Measurements from ENCODE around the gene KMT5C.

KMT5C gene

GRCh38 chr19:55339105-55339888 is at the start of gene KMT5C:
TSS of gene KMT5C (plus strand) at chr19:55339876. CDS start at chr19:55341937, 2,061 bp downstream.
- Mint-ChIP-seq H3K36me3 (ENCODE audit: insufficient read depth) (peaks cover 33% of the 10 kb centered on the region), H3K4me3 (peak within 1 kb of the TSS; percentile 78), H3K27ac (ENCODE audit: low read depth) (peak within 1 kb of the TSS; percentile 99), H3K9me3 (no peaks in the 10 kb centered on the region), H3K4me1 (peaks cover 33% of the 10 kb centered on the region), H3K27me3 (peaks cover 31% of the 10 kb centered on the region)
- DNase-seq (ENCODE audit: low spot score in 2 of 2) (peak; percentile 99 to 100), ATAC-seq (replicated peaks; ENCODE audit: extremely low read depth, poor library complexity, severe bottlenecking) (peak; percentile 77)

- peaks cover 9% of the 10 kb centered on the region for H3K4me1 Mint-ChIP-seq
- H3K36me3 Mint-ChIP-seq (ENCODE audit: insufficient read depth): peaks cover 2% of the 10 kb centered on the region
- no peaks in the 10 kb centered on the region for H3K9me3 Mint-ChIP-seq
- DNase-seq (ENCODE audit: low spot score in 2 of 2) (no peak), ATAC-seq (replicated peaks; ENCODE audit: extremely low read depth, poor library complexity, severe bottlenecking) (no peak)
- no peak overlapping the region for H3K27ac Mint-ChIP-seq (ENCODE audit: low read depth)
- no peak overlapping the region for H3K4me3 Mint-ChIP-seq
- H3K27me3 Mint-ChIP-seq: no peaks in the 10 kb centered on the region
Observed at GRCh38 chr19:55297267-55297666, 42.4 kb upstream of the KMT5C start.

- no peak for DNase-seq (ENCODE audit: low spot score in 2 of 2)
- Mint-ChIP-seq H3K36me3 (ENCODE audit: insufficient read depth) (peaks cover 2% of the 10 kb centered on the region), H3K4me1 (peaks cover 9% of the 10 kb centered on the region), H3K9me3 (no peaks in the 10 kb centered on the region), H3K4me3 (no peak overlapping the region), H3K27ac (ENCODE audit: low read depth) (no peak overlapping the region), H3K27me3 (no peaks in the 10 kb centered on the region)
- ATAC-seq (replicated peaks; ENCODE audit: extremely low read depth, poor library complexity, severe bottlenecking): no peak
Observed at GRCh38 chr19:55299991-55300390, 39.7 kb upstream of the KMT5C start.

- H3K4me3 Mint-ChIP-seq: peak overlapping the region; percentile 78
- peaks cover 9% of the 10 kb centered on the region for H3K4me1 Mint-ChIP-seq
- no peak overlapping the region for H3K27ac Mint-ChIP-seq (ENCODE audit: low read depth)
- H3K36me3 Mint-ChIP-seq (ENCODE audit: insufficient read depth): peaks cover 2% of the 10 kb centered on the region
- DNase-seq (ENCODE audit: low spot score in 2 of 2): no peak
- no peak for ATAC-seq (replicated peaks; ENCODE audit: extremely low read depth, poor library complexity, severe bottlenecking)
- H3K27me3 Mint-ChIP-seq: no peaks in the 10 kb centered on the region
- no peaks in the 10 kb centered on the region for H3K9me3 Mint-ChIP-seq
Observed at GRCh38 chr19:55300886-55301458, 38.7 kb upstream of the KMT5C start.

GRCh38 chr19:55301459-55302317 is 38.0 kb upstream of the KMT5C start:
- H3K9me3 Mint-ChIP-seq: no peaks in the 10 kb centered on the region
- H3K27ac Mint-ChIP-seq (ENCODE audit: low read depth): peak overlapping the region; percentile 87
- DNase-seq (ENCODE audit: low spot score in 2 of 2) (peak; percentile 87 to 98), ATAC-seq (replicated peaks; ENCODE audit: extremely low read depth, poor library complexity, severe bottlenecking) (peak; percentile 81)
- H3K27me3 Mint-ChIP-seq: no peaks in the 10 kb centered on the region
- peaks cover 9% of the 10 kb centered on the region for H3K4me1 Mint-ChIP-seq
- H3K36me3 Mint-ChIP-seq (ENCODE audit: insufficient read depth): peaks cover 2% of the 10 kb centered on the region
- H3K4me3 Mint-ChIP-seq: peak overlapping the region; percentile 78

GRCh38 chr19:55302318-55302703 is 37.4 kb upstream of the KMT5C start:
- ATAC-seq (replicated peaks; ENCODE audit: extremely low read depth, poor library complexity, severe bottlenecking) (no peak), DNase-seq (ENCODE audit: low spot score in 2 of 2) (no peak)
- Mint-ChIP-seq H3K9me3 (no peaks in the 10 kb centered on the region), H3K36me3 (ENCODE audit: insufficient read depth) (peaks cover 2% of the 10 kb centered on the region), H3K4me3 (peak overlapping the region; percentile 78), H3K27ac (ENCODE audit: low read depth) (peak overlapping the region; percentile 87), H3K4me1 (peaks cover 9% of the 10 kb centered on the region), H3K27me3 (no peaks in the 10 kb centered on the region)

- H3K4me3 Mint-ChIP-seq: no peak overlapping the region
- ATAC-seq (replicated peaks; ENCODE audit: extremely low read depth, poor library complexity, severe bottlenecking) (no peak), DNase-seq (ENCODE audit: low spot score in 2 of 2) (no peak)
- peaks cover 2% of the 10 kb centered on the region for H3K36me3 Mint-ChIP-seq (ENCODE audit: insufficient read depth)
- no peak overlapping the region for H3K27ac Mint-ChIP-seq (ENCODE audit: low read depth)
- peaks cover 9% of the 10 kb centered on the region for H3K4me1 Mint-ChIP-seq
- H3K27me3 Mint-ChIP-seq: no peaks in the 10 kb centered on the region
- H3K9me3 Mint-ChIP-seq: no peaks in the 10 kb centered on the region
Observed at GRCh38 chr19:55303477-55303876, 36.2 kb upstream of the KMT5C start.

- Mint-ChIP-seq H3K4me1 (peaks cover 9% of the 10 kb centered on the region), H3K9me3 (no peaks in the 10 kb centered on the region), H3K27me3 (no peaks in the 10 kb centered on the region), H3K4me3 (no peak overlapping the region), H3K27ac (ENCODE audit: low read depth) (no peak overlapping the region), H3K36me3 (ENCODE audit: insufficient read depth) (peaks cover 2% of the 10 kb centered on the region)
- DNase-seq (ENCODE audit: low spot score in 2 of 2) (no peak), ATAC-seq (replicated peaks; ENCODE audit: extremely low read depth, poor library complexity, severe bottlenecking) (no peak)
Observed at GRCh38 chr19:55304279-55304978, 35.2 kb upstream of the KMT5C start.

- Mint-ChIP-seq H3K27ac (ENCODE audit: low read depth) (no peak overlapping the region), H3K9me3 (no peaks in the 10 kb centered on the region), H3K4me1 (peaks cover 9% of the 10 kb centered on the region), H3K27me3 (no peaks in the 10 kb centered on the region), H3K36me3 (ENCODE audit: insufficient read depth) (peaks cover 2% of the 10 kb centered on the region), H3K4me3 (no peak overlapping the region)
- no peak for DNase-seq (ENCODE audit: low spot score in 2 of 2)
- no peak for ATAC-seq (replicated peaks; ENCODE audit: extremely low read depth, poor library complexity, severe bottlenecking)
Observed at GRCh38 chr19:55304980-55305379, 34.7 kb upstream of the KMT5C start.

- H3K4me3 Mint-ChIP-seq: no peak overlapping the region
- ATAC-seq (replicated peaks; ENCODE audit: extremely low read depth, poor library complexity, severe bottlenecking) (no peak), DNase-seq (ENCODE audit: low spot score in 2 of 2) (no peak)
- H3K4me1 Mint-ChIP-seq: peaks cover 9% of the 10 kb centered on the region
- no peak overlapping the region for H3K27ac Mint-ChIP-seq (ENCODE audit: low read depth)
- no peaks in the 10 kb centered on the region for H3K9me3 Mint-ChIP-seq
- no peaks in the 10 kb centered on the region for H3K27me3 Mint-ChIP-seq
- peaks cover 2% of the 10 kb centered on the region for H3K36me3 Mint-ChIP-seq (ENCODE audit: insufficient read depth)
Observed at GRCh38 chr19:55305491-55305890, 34.2 kb upstream of the KMT5C start.

GRCh38 chr19:55305983-55306562 is 33.6 kb upstream of the KMT5C start:
- no peak for DNase-seq (ENCODE audit: low spot score in 2 of 2)
- Mint-ChIP-seq H3K27ac (ENCODE audit: low read depth) (no peak overlapping the region), H3K36me3 (ENCODE audit: insufficient read depth) (peaks cover 2% of the 10 kb centered on the region), H3K27me3 (no peaks in the 10 kb centered on the region), H3K4me1 (peaks cover 9% of the 10 kb centered on the region), H3K9me3 (no peaks in the 10 kb centered on the region), H3K4me3 (no peak overlapping the region)
- ATAC-seq (replicated peaks; ENCODE audit: extremely low read depth, poor library complexity, severe bottlenecking): no peak

GRCh38 chr19:55306712-55307111 is 33.0 kb upstream of the KMT5C start:
- Mint-ChIP-seq H3K27me3 (no peaks in the 10 kb centered on the region), H3K9me3 (no peaks in the 10 kb centered on the region), H3K4me1 (peaks cover 5% of the 10 kb centered on the region), H3K27ac (ENCODE audit: low read depth) (no peak overlapping the region), H3K36me3 (ENCODE audit: insufficient read depth) (peaks cover 2% of the 10 kb centered on the region), H3K4me3 (no peak overlapping the region)
- DNase-seq (ENCODE audit: low spot score in 2 of 2): no peak
- no peak for ATAC-seq (replicated peaks; ENCODE audit: extremely low read depth, poor library complexity, severe bottlenecking)
